H54 (cell line): ENCODE results near the gene SMG9.

ENCODE experiments used
- DNase-seq: peaks from one replicate; pipeline ENCODE4 v3.0.0; 2011; ENCODE audit warnings: low spot score, mixed read lengths; ENCODE audit not compliant: insufficient read length
- FAIRE-seq: peaks from 3 replicates; lab custom pipeline; 2011; peaks lifted over from hg19 to GRCh38; lab: Jason Lieb, UNC
- POLR2A ChIP-seq: IDR thresholded peaks from 2 replicates; pipeline ENCODE4 v1.6.1; 2011; ENCODE audit warnings: low read depth, mild to moderate bottlenecking, low read length

The SMG9 gene

GRCh38 chr19:43784981-43785808 lies 30.4 kb upstream of the SMG9 start:
- DNase-seq (peak; percentile 79), FAIRE-seq (no peak)
- TF ChIP-seq POLR2A = no peak

- no peak for TF ChIP-seq POLR2A
- DNase-seq (peak; percentile 97), FAIRE-seq (peak; percentile 62)
Measured at GRCh38 chr19:43784241-43784980, 29.6 kb upstream of the SMG9 start.

- no peak for DNase-seq
- no peak for FAIRE-seq
- TF ChIP-seq POLR2A = no peak
Measured at GRCh38 chr19:43783636-43784035, 28.9 kb upstream of the SMG9 start.

GRCh38 chr19:43782689-43783231 lies 28.0 kb upstream of the SMG9 start:
- no peak for DNase-seq
- no peak for TF ChIP-seq POLR2A
- FAIRE-seq = no peak

- no peak for DNase-seq
- no peak for FAIRE-seq
- no peak for TF ChIP-seq POLR2A
Measured at GRCh38 chr19:43782311-43782660, 27.5 kb upstream of the SMG9 start.

GRCh38 chr19:43781630-43782310 lies 27.0 kb upstream of the SMG9 start:
- no peak for TF ChIP-seq POLR2A
- DNase-seq (no peak), FAIRE-seq (no peak)

GRCh38 chr19:43780706-43781525 lies 26.2 kb upstream of the SMG9 start, which contains the start of gene KCNN4:
Gene KCNN4 (minus strand): TSS chr19:43780973. CDS start chr19:43780861, 112 bp downstream.
- TF ChIP-seq POLR2A = peak; percentile 74; the same call in 1 of the 2 replicates
- DNase-seq = peak; percentile 92
- peak; percentile 64 for FAIRE-seq

- FAIRE-seq (no peak), DNase-seq (no peak)
- TF ChIP-seq POLR2A = no peak
Measured at GRCh38 chr19:43779820-43780219, 25.1 kb upstream of the SMG9 start.

- FAIRE-seq (no peak), DNase-seq (no peak)
- no peak for TF ChIP-seq POLR2A
Measured at GRCh38 chr19:43779147-43779819, 24.5 kb upstream of the SMG9 start.

- no peak for TF ChIP-seq POLR2A
- FAIRE-seq (no peak), DNase-seq (no peak)
Measured at GRCh38 chr19:43778651-43779050, 23.9 kb upstream of the SMG9 start.

- DNase-seq (peak; percentile 96), FAIRE-seq (no peak)
- no peak for TF ChIP-seq POLR2A
Measured at GRCh38 chr19:43777163-43777695, 22.5 kb upstream of the SMG9 start.

GRCh38 chr19:43776286-43776685 lies 21.5 kb upstream of the SMG9 start:
- DNase-seq (no peak), FAIRE-seq (no peak)
- no peak for TF ChIP-seq POLR2A
